H1 (cell line): ENCODE results near the gene SRSF1. TPM values are rescaled to one million over a fixed set of nuclear protein-coding genes. Genes with fewer than 3 reads are reported as not detected.
A peak's percentile ranks its signal among the peaks of the same experiment; 100 is the strongest.

Source experiments
- CTCF ChIA-PET: fragments of 300-600 bp; sonication (Branson Sonifier 250); formaldehyde crosslinking; loops from one replicate; lab custom pipeline; 2021; ENCODE audit not compliant: partially characterized antibody; lab: Charles Lee
- POLR2A ChIA-PET: fragments of 300-600 bp; sonication (Branson Sonifier 250); formaldehyde crosslinking; loops from one replicate; lab custom pipeline; 2021; ENCODE audit warnings: inconsistent platforms; ENCODE audit not compliant: partially characterized antibody; lab: Charles Lee
- DNase-seq, 2 experiments: peaks; one replicate each; pipeline versions ENCODE4 v3.0.0 to v3.0.0-alpha.2; 2010 to 2022; ENCODE audit warnings: low spot score in 2 of 2, low read depth in 1 of 2, mixed read lengths in 1 of 2
- FAIRE-seq: peaks from 2 replicates; lab custom pipeline; 2011; peaks lifted over from hg19 to GRCh38; lab: Jason Lieb, UNC
- H2AFZ ChIP-seq: 2 replicates; pipeline ENCODE4 v1.8.1; 2012; ENCODE audit warnings: low read length, inconsistent platforms
- H2AK5ac ChIP-seq: 2 replicates; pipeline ENCODE4 v1.6.1; 2013; ENCODE audit warnings: low read depth, low read length
- H2BK120ac ChIP-seq: replicated peaks from 2 replicates; pipeline ENCODE3; 2013; ENCODE audit warnings: low read depth, low read length, inconsistent platforms
- H2BK12ac ChIP-seq: 2 replicates; pipeline ENCODE4 v1.6.1; 2013; ENCODE audit warnings: low read depth, low read length
- H2BK15ac ChIP-seq: 2 replicates; pipeline ENCODE4 v1.6.1; 2013; ENCODE audit warnings: low read length
- H2BK20ac ChIP-seq: 2 replicates; pipeline ENCODE4 v1.6.1; 2013; ENCODE audit warnings: low read length
- H2BK5ac ChIP-seq: 2 replicates; pipeline ENCODE4 v1.6.1; 2013; ENCODE audit warnings: low read depth, low read length
- H3K14ac ChIP-seq: 2 replicates; pipeline ENCODE4 v1.6.1; 2013; ENCODE audit warnings: inconsistent platforms; ENCODE audit not compliant: insufficient read length
- H3K18ac ChIP-seq: 2 replicates; pipeline ENCODE4 v1.6.1; 2013; ENCODE audit warnings: low read length; ENCODE audit errors: extremely low read depth
- H3K23ac ChIP-seq: 2 replicates; pipeline ENCODE4 v1.6.1; 2013; ENCODE audit warnings: inconsistent platforms; ENCODE audit not compliant: insufficient read length
- H3K23me2 ChIP-seq: 2 replicates; pipeline ENCODE4 v1.6.1; 2013; ENCODE audit warnings: low read depth, low read length
- H3K27ac ChIP-seq: 2 replicates; pipeline ENCODE4 v1.6.1; 2011; ENCODE audit warnings: low read depth, low read length, inconsistent platforms
- H3K27me3 ChIP-seq, 4 experiments: replicated peaks in 1 of 4; 1 replicate in 1 of 4; 2 replicates in 3 of 4; pipeline versions ENCODE4 v1.6.1 to v1.8.1; 2011 to 2013; ENCODE audit warnings: low read length in 3 of 4, mild to moderate bottlenecking in 3 of 4, inconsistent platforms in 2 of 4, mixed read lengths in 2 of 4, moderate library complexity in 1 of 4; ENCODE audit not compliant: control insufficient read depth in 3 of 4, insufficient read depth in 3 of 4; ENCODE audit errors: extremely low read depth in 1 of 4
- H3K36me3 ChIP-seq, 4 experiments: 2 replicates each; pipeline versions ENCODE4 v1.6.1 to v1.8.1; 2011 to 2013; ENCODE audit warnings: mild to moderate bottlenecking in 4 of 4, low read length in 3 of 4, moderate library complexity in 2 of 4, control low read depth in 1 of 4, inconsistent platforms in 1 of 4; ENCODE audit not compliant: insufficient read depth in 4 of 4, control insufficient read depth in 2 of 4
- H3K4ac ChIP-seq: replicated peaks from 2 replicates; pipeline ENCODE3; 2013; ENCODE audit warnings: low read length, low read depth, mixed read lengths, inconsistent platforms; ENCODE audit not compliant: insufficient read length
- H3K4me1 ChIP-seq, 4 experiments: replicated peaks in 1 of 4; 1 replicate in 1 of 4; 2 replicates in 3 of 4; pipeline versions ENCODE4 v1.6.1 to v1.8.1; 2011 to 2013; ENCODE audit warnings: low read length in 3 of 4, inconsistent platforms in 2 of 4, mixed read lengths in 1 of 4; ENCODE audit not compliant: insufficient read depth in 4 of 4, control insufficient read depth in 3 of 4
- H3K4me2 ChIP-seq, 2 experiments: 2 replicates each; pipeline versions ENCODE4 v1.6.1 to v1.8.1; 2011 to 2013; ENCODE audit warnings: low read depth in 2 of 2, low read length in 2 of 2, control low read depth in 1 of 2, inconsistent platforms in 1 of 2, mild to moderate bottlenecking in 1 of 2; ENCODE audit not compliant: insufficient read depth in 1 of 2
- H3K4me3 ChIP-seq, 4 experiments: fragments of 200-600, 300-600 bp in 1 of 4; sonication (generic), shearing (Covaris generic), sonication (Bioruptor Twin) in 1 of 4; 2 replicates each; pipeline versions ENCODE4 v1.5.1 to v1.8.1; 2011 to 2016; ENCODE audit warnings: low read length in 4 of 4, low read depth in 3 of 4, control low read depth in 2 of 4, inconsistent platforms in 2 of 4, mild to moderate bottlenecking in 2 of 4, mixed read lengths in 1 of 4, moderate library complexity in 1 of 4; ENCODE audit not compliant: insufficient read depth in 2 of 4; ENCODE audit errors: extremely low read depth in 1 of 4
- H3K56ac ChIP-seq: replicated peaks from 2 replicates; pipeline ENCODE3; 2013; ENCODE audit warnings: low read depth, mild to moderate bottlenecking, mixed read lengths, low read length, inconsistent platforms; ENCODE audit not compliant: insufficient read length
- H3K79me1 ChIP-seq: 2 replicates; pipeline ENCODE4 v1.6.1; 2013; ENCODE audit warnings: low read depth, low read length, control low read depth
- H3K79me2 ChIP-seq, 2 experiments: 2 replicates each; pipeline versions ENCODE4 v1.6.1 to v1.8.1; 2012 to 2013; ENCODE audit warnings: low read length in 2 of 2, mild to moderate bottlenecking in 2 of 2, inconsistent platforms in 1 of 2; ENCODE audit not compliant: insufficient read depth in 2 of 2, control insufficient read depth in 1 of 2
- H3K9ac ChIP-seq, 4 experiments: replicated peaks in 1 of 4; 1 replicate in 1 of 4; 2 replicates in 3 of 4; pipeline versions ENCODE4 v1.6.1 to v1.8.1; 2011 to 2013; ENCODE audit warnings: low read depth in 3 of 4, low read length in 3 of 4, control low read depth in 2 of 4, mild to moderate bottlenecking in 2 of 4, moderate library complexity in 2 of 4, inconsistent platforms in 1 of 4; ENCODE audit errors: extremely low read depth in 1 of 4
- H3K9me3 ChIP-seq, 2 experiments: 2 replicates each; pipeline versions ENCODE4 v1.6.1 to v1.8.1; 2012 to 2013; ENCODE audit warnings: mild to moderate bottlenecking in 2 of 2, moderate library complexity in 2 of 2, control low read depth in 1 of 2, inconsistent platforms in 1 of 2, low read depth in 1 of 2, low read length in 1 of 2, mixed read lengths in 1 of 2; ENCODE audit not compliant: insufficient read depth in 2 of 2
- H4K20me1 ChIP-seq, 2 experiments: replicated peaks in 1 of 2; 2 replicates each; pipeline versions ENCODE3 to v1.8.1; 2011 to 2013; ENCODE audit warnings: inconsistent platforms in 2 of 2, low read length in 2 of 2, mild to moderate bottlenecking in 1 of 2; ENCODE audit not compliant: insufficient read depth in 2 of 2, control insufficient read depth in 1 of 2
- H4K5ac ChIP-seq: 2 replicates; pipeline ENCODE4 v1.6.1; 2013; ENCODE audit warnings: low read length, low read depth, mixed read lengths, inconsistent platforms; ENCODE audit not compliant: insufficient read length
- H4K8ac ChIP-seq: 2 replicates; pipeline ENCODE4 v1.8.0; 2013; ENCODE audit warnings: mild to moderate bottlenecking, moderate library complexity, low read length, inconsistent platforms; ENCODE audit not compliant: insufficient read depth; ENCODE audit errors: extremely low read depth
- H4K91ac ChIP-seq: replicated peaks from 2 replicates; pipeline ENCODE3; 2013; ENCODE audit warnings: low read length, mixed read lengths, inconsistent platforms; ENCODE audit not compliant: insufficient read length
- ASH2L ChIP-seq: fragments of 200-600, 300-600 bp; sonication (generic); IDR thresholded peaks from one replicate; pipeline ENCODE4 v1.7.1; 2017; ENCODE audit warnings: low read length
- CTBP2 ChIP-seq: IDR thresholded peaks from 2 replicates; pipeline ENCODE4 v1.7.0; 2011; ENCODE audit warnings: borderline replicate concordance, mild to moderate bottlenecking, moderate library complexity, mixed read lengths, low read length; ENCODE audit not compliant: insufficient read depth, insufficient read length
- EZH2 ChIP-seq: fragments of 200-600 bp; sonication (generic); IDR thresholded peaks from 2 replicates; pipeline ENCODE4 v1.7.1; 2012; ENCODE audit warnings: low read depth, mild to moderate bottlenecking, moderate library complexity, low read length, inconsistent platforms; ENCODE audit not compliant: severe bottlenecking
- POLR2AphosphoS5 ChIP-seq: IDR thresholded peaks from 2 replicates; pipeline ENCODE4 v1.6.1; 2011; ENCODE audit warnings: low read depth, low read length
- RNF2 ChIP-seq: fragments of 200-900, 300-1000 bp; sonication (generic); IDR thresholded peaks from 2 replicates; pipeline ENCODE4 v1.7.1; 2016; ENCODE audit warnings: borderline replicate concordance, low read depth, mild to moderate bottlenecking, antibody characterized with exemption, low read length; ENCODE audit not compliant: poor library complexity, severe bottlenecking; ENCODE audit errors: missing control alignments
- SP2 ChIP-seq: IDR thresholded peaks from 2 replicates; pipeline ENCODE4 v1.6.1; 2012; ENCODE audit warnings: mild to moderate bottlenecking, low read length, inconsistent platforms
- YY1 ChIP-seq: IDR thresholded peaks from 2 replicates; pipeline ENCODE4 v1.6.1; 2011; ENCODE audit warnings: low read depth, mild to moderate bottlenecking, low read length
- WGBS, 2 experiments: shearing (Covaris generic) in 1 of 2; methylation state at CpG; one replicate each; pipeline versions ENCODE4 v1.1.6 to v1.1.7; 2013 to 2015; ENCODE audit warnings: low lambda C conversion rate in 2 of 2, mixed read lengths in 2 of 2, inconsistent platforms in 1 of 2, low coverage in 1 of 2, missing lambda C conversion rate in 1 of 2; ENCODE audit not compliant: insufficient replicate concordance in 2 of 2, insufficient coverage in 1 of 2, insufficient read length in 1 of 2; ENCODE audit errors: extremely low coverage in 1 of 2, missing lambda C conversion rate in 1 of 2; 5-methylcytosine and 5-hydroxymethylcytosine counted together
- polyA plus RNA-seq, 7 experiments: library from polyadenylated mRNA; depleted of rRNA in 3 of 7; stranded (reverse) in 5 of 7; unstranded in 2 of 7; fragments of >200 nt in 5 of 7; fragments of 200-250 nt in 2 of 7; gene quantifications; 1 replicate in 5 of 7; 2 replicates in 1 of 7; 4 replicates in 1 of 7; pipeline versions ENCODE4 v1.2.1 to v1.2.3, GENCODE V29; 2011 to 2013; ENCODE audit warnings: missing spikeins in 2 of 7, mixed read lengths in 2 of 7
- total RNA-seq: library from RNA; stranded (reverse); fragmentation: NEBNext Ultra II Directional; extraction: Animal tissue kit (Norgen Biotek cat#: 25700); gene quantifications from 2 replicates; pipeline ENCODE4 v1.2.1, GENCODE V29; 2021
- TF ChIP-seq, protein P1 (sequence below): IDR thresholded peaks from 2 replicates; pipeline ENCODE4 v1.6.1; 2012; ENCODE audit warnings: inconsistent platforms
- TF ChIP-seq, protein P2 (sequence below): IDR thresholded peaks from 2 replicates; pipeline ENCODE4 v1.6.1; 2012; ENCODE audit warnings: inconsistent platforms

SRSF1 gene
- total and polyA plus RNA-seq, 2 of the 8 experiments (the other 6 are each of a cell fraction or from before 2014, with no cell fraction given): 149 to 429 TPM

DNA sequence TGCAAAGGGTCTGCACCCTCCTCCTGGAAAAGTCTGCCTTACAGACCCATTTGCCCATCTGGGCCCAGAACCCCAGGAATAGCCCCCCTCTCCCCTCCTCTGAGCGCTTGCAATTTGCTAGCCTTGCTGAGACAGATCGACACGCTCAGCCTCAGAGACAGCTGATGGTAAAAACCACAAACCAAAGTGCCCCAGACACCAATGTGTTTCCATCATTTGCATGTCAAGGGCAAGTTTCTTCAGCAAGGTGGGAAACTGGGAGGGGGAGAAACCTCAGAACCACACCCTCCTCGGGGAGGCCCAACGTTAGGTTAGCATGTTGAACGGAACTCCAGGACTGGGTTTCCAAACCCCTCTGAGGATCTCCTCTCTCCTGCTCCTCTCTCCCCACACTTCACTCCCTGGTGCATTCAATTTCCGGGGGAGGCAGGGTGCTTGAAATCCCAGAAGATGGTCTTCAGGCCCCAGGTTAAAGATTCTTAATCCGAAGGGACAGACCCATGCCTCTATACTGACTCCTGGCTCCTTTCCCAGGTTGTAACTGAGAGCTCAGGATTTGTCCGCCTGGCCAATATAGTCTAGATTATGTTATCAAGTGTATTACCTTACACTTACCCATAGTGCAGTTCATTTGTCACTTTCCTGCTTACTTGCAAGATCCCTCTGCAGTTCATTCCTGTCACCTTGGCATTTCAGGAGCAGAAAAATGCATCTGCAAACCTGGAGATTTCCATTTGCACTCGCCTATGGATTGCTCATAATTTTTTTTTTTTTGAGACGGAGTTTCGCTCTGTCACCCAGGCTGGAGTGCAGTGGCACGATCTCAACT, 50.5 kb downstream of the SRSF1 start:
- Histone ChIP-seq H4K8ac (peak overlapping the region; percentile 64), H2BK5ac (no peak overlapping the region), H2BK120ac (no peak overlapping the region), H2BK20ac (no peak overlapping the region), H3K27ac (no peak overlapping the region), H3K23me2 (peaks cover 8% of the 10 kb centered on the region; the same call in 1 of the 2 replicates), H3K4me2 (peak overlapping the region; percentile 79 to 97), H3K9me3 (no peaks in the 10 kb centered on the region), H3K36me3 (no peaks in the 10 kb centered on the region), H2BK15ac (peak overlapping the region; percentile 88; the same call in 1 of the 2 replicates), H3K79me2 (no peaks in the 10 kb centered on the region), H3K14ac (no peak overlapping the region), H3K4ac (no peak overlapping the region), H3K27me3 (peaks cover 0 to 30% (median 20%) of the 10 kb centered on the region in 4 experiments; a peak in 6 of 7 replicates), H3K9ac (no peak overlapping the region), H3K18ac (peak overlapping the region; percentile 25; the same call in 1 of the 2 replicates), H3K56ac (no peak overlapping the region), H3K4me1 (peaks cover 10 to 23% (median 13%) of the 10 kb centered on the region in 4 experiments), H3K4me3 (peak overlapping the region; percentile 14 to 76 (median 66); a peak in 5 of 8 replicates), H4K5ac (no peak overlapping the region), H2AK5ac (no peak overlapping the region), H2BK12ac (0 out of 2 replicates have a peak overlapping the region, but pooled peaks have one; percentile 29), H2AFZ (no peak overlapping the region), H4K20me1 (no peaks in the 10 kb centered on the region), H4K91ac (no peak overlapping the region), H3K23ac (no peak overlapping the region), H3K79me1 (no peaks in the 10 kb centered on the region)
- TF ChIP-seq POLR2AphosphoS5 (no peak), RNF2 (no peak), EZH2 (no peak), CTBP2 (no peak), YY1 (no peak), SP2 (no peak), ASH2L (no peak)
- TF ChIP-seq, protein P1, sequence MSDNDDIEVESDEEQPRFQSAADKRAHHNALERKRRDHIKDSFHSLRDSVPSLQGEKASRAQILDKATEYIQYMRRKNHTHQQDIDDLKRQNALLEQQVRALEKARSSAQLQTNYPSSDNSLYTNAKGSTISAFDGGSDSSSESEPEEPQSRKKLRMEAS: no peak
- TF ChIP-seq, protein P2, sequence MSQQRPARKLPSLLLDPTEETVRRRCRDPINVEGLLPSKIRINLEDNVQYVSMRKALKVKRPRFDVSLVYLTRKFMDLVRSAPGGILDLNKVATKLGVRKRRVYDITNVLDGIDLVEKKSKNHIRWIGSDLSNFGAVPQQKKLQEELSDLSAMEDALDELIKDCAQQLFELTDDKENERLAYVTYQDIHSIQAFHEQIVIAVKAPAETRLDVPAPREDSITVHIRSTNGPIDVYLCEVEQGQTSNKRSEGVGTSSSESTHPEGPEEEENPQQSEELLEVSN: no peak
- ChIA-PET CTCF (interaction anchor here (0.7 to 13.5 kb wide), 27 partner anchors 9 to 204 kb away, joined by 3 to 162 read pairs (median 5); no protein-coding TSS in a partner anchor), POLR2A (interaction anchor here (0.6 to 3.5 kb wide), 17 partner anchors 13 to 99 kb away, joined by 3 to 18 read pairs (median 4); no protein-coding TSS in a partner anchor)
- DNase-seq (peak in 1 of 2 experiments; percentile 54), FAIRE-seq (no peak)
- WGBS, 2 experiments: 47% methylated on average over 13 of the region's 13 CpGs; no CpG with 5 or more reads in 1 of the 2 experiments
